NCI-H2081 treated with DMSO at 0.1 percent for 48 hours (cell line): ENCODE results near the gene ZXDA.

Source experiments
- DNase-seq: peaks from one replicate; lab custom pipeline; 2025; lab: John Stamatoyannopoulos, UW

The ZXDA gene

GRCh38 chrX:57871463-57871862 lies 38.8 kb downstream of the ZXDA start:
- DNase-seq = no peak
